BE2C (cell line): ENCODE data around the gene SNORC. TPM values are rescaled to one million over a fixed set of nuclear protein-coding genes. Genes with fewer than 3 reads are reported as not detected.

Source experiments
- DNase-seq: peaks from one replicate; pipeline ENCODE4 v3.0.0-alpha.2; 2020
- H3K27me3 ChIP-seq: fragments of 250-450 bp; sonication (Bioruptor Pico); 2 replicates; pipeline ENCODE4 v1.5.1; 2020; ENCODE audit warnings: mild to moderate bottlenecking
- H3K36me3 ChIP-seq: fragments of 250-450 bp; sonication (Bioruptor Pico); 2 replicates; pipeline ENCODE4 v1.5.1; 2020; ENCODE audit warnings: mild to moderate bottlenecking
- H3K4me1 ChIP-seq: fragments of 250-450 bp; sonication (Bioruptor Pico); 2 replicates; pipeline ENCODE4 v1.5.1; 2020
- H3K4me3 ChIP-seq: 2 replicates; pipeline ENCODE4 v1.5.1; 2011; ENCODE audit warnings: low read depth, low read length
- H3K9me3 ChIP-seq: fragments of 250-450 bp; sonication (Bioruptor Pico); 2 replicates; pipeline ENCODE4 v1.5.1; 2020
- polyA plus RNA-seq: library from polyadenylated mRNA; unstranded; fragments of >200 nt; gene quantifications from one replicate; pipeline ENCODE4 v1.2.1, GENCODE V29; 2012; ENCODE audit warnings: low read depth, missing spikeins; ENCODE audit not compliant: insufficient read length, insufficient read depth
- TF ChIP-seq, protein P1 (sequence below): IDR thresholded peaks from 2 replicates; pipeline ENCODE4 v1.5.1; 2012; ENCODE audit warnings: mild to moderate bottlenecking, low read depth, low read length

SNORC gene
- polyA plus RNA-seq: 14.1 TPM

- H3K4me3 ChIP-seq: no peak within 1 kb of the TSS
- no peaks in the 10 kb centered on the region for H3K36me3 ChIP-seq
- no peaks in the 10 kb centered on the region for H3K9me3 ChIP-seq
- DNase-seq: no peak
- TF ChIP-seq, protein P1, sequence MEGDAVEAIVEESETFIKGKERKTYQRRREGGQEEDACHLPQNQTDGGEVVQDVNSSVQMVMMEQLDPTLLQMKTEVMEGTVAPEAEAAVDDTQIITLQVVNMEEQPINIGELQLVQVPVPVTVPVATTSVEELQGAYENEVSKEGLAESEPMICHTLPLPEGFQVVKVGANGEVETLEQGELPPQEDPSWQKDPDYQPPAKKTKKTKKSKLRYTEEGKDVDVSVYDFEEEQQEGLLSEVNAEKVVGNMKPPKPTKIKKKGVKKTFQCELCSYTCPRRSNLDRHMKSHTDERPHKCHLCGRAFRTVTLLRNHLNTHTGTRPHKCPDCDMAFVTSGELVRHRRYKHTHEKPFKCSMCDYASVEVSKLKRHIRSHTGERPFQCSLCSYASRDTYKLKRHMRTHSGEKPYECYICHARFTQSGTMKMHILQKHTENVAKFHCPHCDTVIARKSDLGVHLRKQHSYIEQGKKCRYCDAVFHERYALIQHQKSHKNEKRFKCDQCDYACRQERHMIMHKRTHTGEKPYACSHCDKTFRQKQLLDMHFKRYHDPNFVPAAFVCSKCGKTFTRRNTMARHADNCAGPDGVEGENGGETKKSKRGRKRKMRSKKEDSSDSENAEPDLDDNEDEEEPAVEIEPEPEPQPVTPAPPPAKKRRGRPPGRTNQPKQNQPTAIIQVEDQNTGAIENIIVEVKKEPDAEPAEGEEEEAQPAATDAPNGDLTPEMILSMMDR: no peak
- no peaks in the 10 kb centered on the region for H3K4me1 ChIP-seq
- peaks cover under 1% of the 10 kb centered on the region; the same call in 1 of the 2 replicates for H3K27me3 ChIP-seq
These were observed at the start of gene SNORC for GRCh38 chr2:232870018-232870765. Gene SNORC (plus strand): TSS chr2:232870264. CDS start chr2:232870342, 78 bp downstream.

DNA sequence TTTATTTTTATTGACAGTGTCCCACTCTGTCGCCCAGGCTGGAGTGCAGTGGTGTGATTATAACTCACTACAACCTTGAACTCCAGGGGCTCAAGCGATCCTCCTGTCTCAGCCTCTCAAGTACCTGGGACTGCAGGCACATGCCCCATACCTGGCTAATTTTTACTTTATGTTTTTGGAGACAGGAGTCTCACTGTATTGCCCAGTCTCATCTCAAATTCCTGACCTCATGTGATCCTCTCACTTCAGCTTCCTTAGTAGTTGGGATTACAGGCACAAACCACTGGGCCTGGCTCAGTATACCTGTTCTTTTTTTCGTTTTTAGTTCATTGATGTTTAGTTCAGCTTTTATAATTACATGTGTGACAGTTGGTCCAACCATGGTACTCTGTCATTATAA is 40.1 kb upstream of the SNORC start:
- H3K4me1 ChIP-seq: no peaks in the 10 kb centered on the region
- no peak for DNase-seq
- H3K4me3 ChIP-seq: no peak overlapping the region
- TF ChIP-seq, protein P1: no peak
- peaks cover 48% of the 10 kb centered on the region for H3K36me3 ChIP-seq
- H3K9me3 ChIP-seq: no peaks in the 10 kb centered on the region
- no peaks in the 10 kb centered on the region for H3K27me3 ChIP-seq

- no peak for DNase-seq
- no peaks in the 10 kb centered on the region for H3K4me1 ChIP-seq
- TF ChIP-seq, protein P1: no peak
- H3K9me3 ChIP-seq: no peaks in the 10 kb centered on the region
- H3K4me3 ChIP-seq: no peak overlapping the region
- H3K36me3 ChIP-seq: peaks cover 51% of the 10 kb centered on the region
- H3K27me3 ChIP-seq: no peaks in the 10 kb centered on the region
These were observed 38.6 kb upstream of the SNORC start for GRCh38 chr2:232831496-232831895.

- Histone ChIP-seq H3K27me3 (no peaks in the 10 kb centered on the region), H3K9me3 (no peaks in the 10 kb centered on the region), H3K36me3 (peaks cover 57% of the 10 kb centered on the region), H3K4me1 (no peaks in the 10 kb centered on the region), H3K4me3 (no peak overlapping the region)
- no peak for DNase-seq
- TF ChIP-seq, protein P1: no peak
These were observed 36.2 kb upstream of the SNORC start for GRCh38 chr2:232833830-232834229.

GRCh38 chr2:232835687-232836208 is 34.3 kb upstream of the SNORC start:
- Histone ChIP-seq H3K4me1 (no peaks in the 10 kb centered on the region), H3K36me3 (peaks cover 65% of the 10 kb centered on the region)

More at GRCh38 chr2:232835687-232836208, 34.3 kb upstream of the SNORC start:
- Histone ChIP-seq H3K9me3 (no peaks in the 10 kb centered on the region), H3K27me3 (no peaks in the 10 kb centered on the region), H3K4me3 (no peak overlapping the region)
- no peak for DNase-seq
- TF ChIP-seq, protein P1: no peak
